Measurements from ENCODE around the gene RALGAPA2.

DNA sequence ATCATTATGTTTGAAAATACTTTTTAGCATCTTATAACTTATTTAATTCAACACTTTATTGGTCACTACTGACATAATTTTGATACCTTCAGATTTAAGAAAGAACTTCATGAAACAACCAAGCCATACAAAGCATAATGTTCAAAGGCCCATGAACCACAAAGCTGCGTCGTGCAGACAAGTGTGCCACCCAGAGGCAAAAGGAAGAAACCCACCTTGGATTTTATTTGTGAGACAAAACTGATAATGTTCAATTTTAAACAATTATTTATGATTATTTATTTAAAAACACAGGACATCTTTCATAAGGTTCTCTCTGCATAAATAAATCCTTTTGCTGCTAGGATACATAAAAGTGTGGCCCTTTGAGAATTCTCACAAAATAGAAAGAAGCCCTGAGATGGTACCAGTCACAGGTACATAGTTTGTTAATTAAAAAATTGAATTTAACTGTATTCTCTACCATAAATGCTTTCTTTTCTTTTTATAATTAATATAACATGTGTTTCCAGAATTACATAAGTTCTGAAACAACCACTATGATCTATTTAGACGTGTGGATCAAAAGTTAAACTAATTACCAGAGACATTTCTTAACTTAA is 143.7 kb downstream of the RALGAPA2 start:
- TF ChIP-seq CTCF (IDR thresholded peaks at IDR 0.05 in 8 of 11, conservative IDR thresholded peaks at IDR 0.05 in 3 of 11) (peak in 10 of 11 experiments; percentile 17 to 62 (median 54)), POLR2A (IDR thresholded peaks at IDR 0.05) (no peak)

Measured in spleen (tissue), 7 donors.